Ureter (tissue), 1 donor: ENCODE data around the gene SLC4A11. TPM values are rescaled to one million over a fixed set of nuclear protein-coding genes. Genes with fewer than 3 reads are reported as not detected.

Source experiments
- DNase-seq: peaks from one replicate; pipeline ENCODE4 v3.0.0-alpha.2; 2020; ENCODE audit warnings: low spot score
- total RNA-seq: library from RNA; stranded (reverse); gene quantifications from one replicate; pipeline ENCODE4 v1.2.4, GENCODE V29; 2023
- donor health status: DM: yes; HTN: yes; CAD: no.

Gene SLC4A11
- total RNA-seq, 1 donor from 2014 or later: 56.3 TPM

GRCh38 chr20:3246682-3247081 is 7.7 kb upstream of the SLC4A11 start:
- DNase-seq: no peak

- DNase-seq: no peak
Measured at GRCh38 chr20:3245711-3246110, 6.7 kb upstream of the SLC4A11 start.

- no peak for DNase-seq
Measured at GRCh38 chr20:3245156-3245555, 6.2 kb upstream of the SLC4A11 start.

GRCh38 chr20:3244613-3245012 is 5.6 kb upstream of the SLC4A11 start:
- DNase-seq: no peak

GRCh38 chr20:3243718-3244358 is 4.8 kb upstream of the SLC4A11 start:
- no peak for DNase-seq

- no peak for DNase-seq
Measured at GRCh38 chr20:3242172-3242692, 3.2 kb upstream of the SLC4A11 start.

GRCh38 chr20:3240776-3241363 is 1.9 kb upstream of the SLC4A11 start:
- no peak for DNase-seq

- DNase-seq: no peak
Measured at GRCh38 chr20:3239867-3240775, 1.1 kb upstream of the SLC4A11 start.

GRCh38 chr20:3238616-3239025 is 369 bp downstream of the SLC4A11 start:
- no peak for DNase-seq

GRCh38 chr20:3237958-3238615 is 903 bp downstream of the SLC4A11 start:
- DNase-seq: no peak

GRCh38 chr20:3237011-3237957 is 1.7 kb downstream of the SLC4A11 start:
- DNase-seq: no peak

- no peak for DNase-seq
Measured at GRCh38 chr20:3235666-3236324, 3.2 kb downstream of the SLC4A11 start.

GRCh38 chr20:3233991-3234498 is 4.9 kb downstream of the SLC4A11 start:
- DNase-seq: no peak

GRCh38 chr20:3233131-3233990 is 5.6 kb downstream of the SLC4A11 start:
- DNase-seq: no peak

GRCh38 chr20:3231889-3232588 is 7.0 kb downstream of the SLC4A11 start:
- DNase-seq: no peak

- DNase-seq: no peak
Measured at GRCh38 chr20:3231116-3231515, 7.9 kb downstream of the SLC4A11 start.

- DNase-seq: no peak
Measured at GRCh38 chr20:3229798-3230197, 9.2 kb downstream of the SLC4A11 start.

GRCh38 chr20:3229158-3229557 is 9.8 kb downstream of the SLC4A11 start:
- no peak for DNase-seq

- no peak for DNase-seq
Measured at GRCh38 chr20:3228750-3229032, 10.3 kb downstream of the SLC4A11 start.
